Measurements from ENCODE around the gene CDK6.

GRCh38 chr7:92835261-92835850, 1.0 kb downstream of the CDK6 start:
- TF ChIP-seq CTCF (IDR thresholded peaks at IDR 0.05) (no peak), POLR2A (IDR thresholded peaks at IDR 0.05) (no peak)

Measured in prostate gland (tissue), 2 donors.